T47D (cell line): ENCODE measurements around the gene RPTOR.

ENCODE experiments used
- DNase-seq, 2 experiments: peaks; one replicate each; pipeline versions ENCODE4 v3.0.0 to v3.0.0-alpha.2; 2011 to 2012; ENCODE audit warnings: low read depth in 1 of 2, low spot score in 1 of 2
- JUND ChIP-seq: IDR thresholded peaks from 2 replicates; pipeline ENCODE4 v1.6.1; 2012; ENCODE audit warnings: low read depth
- in situ Hi-C: cut with HindIII; loops from 2 replicates; pipeline ENCODE4 v1.10.0; 2016; ENCODE audit warnings: low sequenced_read_pairs, low pct_unique_long_range_greater_than_20kb

Gene RPTOR

DNA sequence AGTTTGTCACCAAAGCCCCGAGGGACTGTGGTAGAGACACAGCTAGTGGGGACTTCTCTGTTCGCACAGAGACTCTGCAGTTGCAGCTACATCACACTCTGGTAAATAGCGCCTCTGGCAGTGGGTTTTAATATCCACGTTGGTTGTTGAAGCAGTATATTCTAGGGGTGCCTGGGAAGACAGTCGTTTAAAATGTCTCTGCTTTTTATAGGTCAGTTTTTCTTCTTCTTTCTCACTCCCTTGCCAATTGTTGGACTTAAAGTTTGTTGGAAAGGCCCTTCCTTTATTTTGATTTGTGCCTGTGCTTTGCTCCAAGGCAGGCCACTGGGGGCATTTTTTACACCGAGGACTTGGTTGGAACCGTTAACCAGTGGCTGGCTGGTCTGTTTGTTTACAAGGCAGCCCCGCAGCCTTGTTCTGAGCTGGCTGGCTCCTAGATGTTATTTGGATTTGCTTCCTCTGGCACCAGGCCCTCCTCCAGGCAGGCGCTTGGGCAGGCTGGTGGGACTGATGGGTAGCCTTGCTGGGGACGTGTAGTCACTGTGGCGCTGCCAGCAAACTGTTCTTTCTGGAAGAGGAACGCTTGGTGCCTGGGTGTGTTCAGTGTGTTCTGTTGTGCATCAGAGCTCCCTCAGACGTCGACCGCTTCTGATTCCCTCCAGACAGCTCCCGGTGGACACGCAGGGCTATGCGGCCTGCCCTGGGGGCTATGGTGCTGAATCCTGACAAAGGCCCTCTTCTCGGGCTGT lies 228.8 kb downstream of the RPTOR start:
- no peak for DNase-seq
- in situ Hi-C loops = no loop called here
- TF ChIP-seq JUND = no peak

GRCh38 chr17:80774146-80774545 lies 229.5 kb downstream of the RPTOR start:
- in situ Hi-C loops = no loop called here
- DNase-seq = no peak
- no peak for TF ChIP-seq JUND

DNA sequence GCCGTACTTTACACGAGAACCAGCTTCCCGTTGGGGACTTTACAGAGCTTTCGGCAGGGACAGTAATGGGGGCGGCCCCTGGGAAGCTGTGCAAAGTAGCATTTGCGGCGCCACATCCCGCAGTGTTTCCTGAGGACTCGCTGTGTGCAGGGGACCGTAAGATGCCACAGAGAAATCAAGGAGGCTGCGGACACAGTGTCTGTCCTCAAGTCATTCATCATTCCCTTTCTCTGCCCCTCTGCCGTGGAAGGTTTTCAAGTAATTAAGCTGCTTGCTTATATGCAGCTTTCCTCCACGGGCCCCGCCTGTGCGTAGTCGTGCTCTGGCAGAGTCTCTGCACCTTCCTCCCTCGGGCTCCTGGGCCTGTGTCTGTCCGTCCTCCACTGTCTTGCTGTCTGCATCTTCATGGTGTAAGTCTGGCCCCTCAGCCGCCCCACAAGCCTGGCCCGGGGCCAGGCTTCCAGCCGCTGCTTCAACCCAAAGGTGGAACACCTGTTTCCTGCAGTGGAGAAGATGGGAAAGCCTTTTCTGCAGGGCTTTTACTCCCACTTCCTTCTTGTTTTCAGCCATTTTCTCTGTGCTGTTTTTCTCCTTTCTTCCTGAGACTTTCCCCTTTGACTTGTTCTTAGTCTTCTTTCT lies 230.1 kb downstream of the RPTOR start:
- in situ Hi-C loops = no loop called here
- no peak for DNase-seq
- no peak for TF ChIP-seq JUND

DNA sequence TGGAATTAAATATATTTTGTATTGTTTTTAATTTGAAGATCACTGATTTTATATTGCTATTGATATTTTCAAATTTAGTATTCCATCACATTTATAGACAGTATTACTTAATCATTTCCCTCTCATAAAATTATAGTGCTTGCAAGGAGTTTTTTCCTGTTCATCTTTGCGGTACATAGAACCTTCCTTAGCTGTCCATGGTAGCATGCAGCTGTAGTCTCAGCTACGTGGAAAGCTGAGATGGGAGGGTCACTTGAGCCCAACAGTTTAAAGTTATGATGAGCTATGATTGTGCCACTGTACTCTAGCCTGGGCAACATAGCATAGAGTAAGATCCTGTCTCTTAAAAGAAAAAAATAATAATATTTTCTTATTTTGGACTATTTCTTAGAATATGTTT lies 231.2 kb downstream of the RPTOR start:
- no peak for TF ChIP-seq JUND
- no peak for DNase-seq
- in situ Hi-C loops = no loop called here

DNA sequence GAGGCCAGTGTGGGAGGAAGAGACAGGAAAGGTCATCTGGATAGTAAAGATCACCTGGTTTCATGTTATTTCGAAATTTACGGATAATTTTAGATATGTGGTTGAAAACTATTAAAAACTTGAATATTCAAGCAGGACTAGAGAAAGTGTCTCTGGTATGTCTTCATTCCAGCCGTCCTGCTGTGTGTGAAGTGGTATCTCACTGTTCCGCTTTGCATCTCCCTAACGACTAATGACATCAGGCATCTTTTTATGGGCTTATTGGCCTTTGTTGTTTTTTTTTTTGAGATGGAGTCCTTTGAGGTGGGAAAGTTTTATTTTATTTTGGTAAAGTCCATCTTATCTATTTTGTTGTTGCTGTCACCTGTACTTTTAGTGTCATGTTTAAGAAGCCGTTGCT lies 232.6 kb downstream of the RPTOR start:
- no peak for DNase-seq

DNA sequence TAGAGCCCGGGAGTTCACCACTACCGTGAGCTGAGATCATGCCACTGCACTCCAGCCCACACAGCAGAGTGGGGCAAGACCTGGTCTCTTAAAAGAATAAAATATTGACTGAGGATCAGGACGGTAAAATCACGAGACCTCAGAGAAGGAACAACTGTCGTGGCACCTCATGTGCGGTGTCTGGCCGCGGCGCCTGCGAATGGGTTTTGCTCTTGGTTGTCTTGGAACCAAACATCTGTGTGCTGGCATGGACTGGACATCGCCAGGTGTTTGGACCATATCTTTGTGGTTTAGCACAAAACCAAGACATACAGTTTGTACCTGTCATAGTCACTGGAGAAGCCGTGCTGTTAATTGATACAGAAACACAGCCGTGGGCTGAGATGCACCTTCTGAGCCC lies 234.1 kb downstream of the RPTOR start:
- DNase-seq = no peak
- TF ChIP-seq JUND = no peak
- in situ Hi-C loops = no loop called here

More for the DNA sequence above, 232.6 kb downstream of the RPTOR start:
- no peak for TF ChIP-seq JUND
- in situ Hi-C loops = no loop called here

- no peak for TF ChIP-seq JUND
- DNase-seq = no peak
- in situ Hi-C loops = no loop called here
These were observed 234.7 kb downstream of the RPTOR start for GRCh38 chr17:80779336-80779735.

GRCh38 chr17:80779961-80780380 lies 235.3 kb downstream of the RPTOR start:
- no peak for TF ChIP-seq JUND
- in situ Hi-C loops = no loop called here
- no peak for DNase-seq

GRCh38 chr17:80780381-80781198 lies 236.0 kb downstream of the RPTOR start:
- in situ Hi-C loops = no loop called here
- no peak for DNase-seq
- no peak for TF ChIP-seq JUND

- DNase-seq = no peak
- TF ChIP-seq JUND = no peak
- in situ Hi-C loops = no loop called here
These were observed 236.6 kb downstream of the RPTOR start for GRCh38 chr17:80781211-80781610.

DNA sequence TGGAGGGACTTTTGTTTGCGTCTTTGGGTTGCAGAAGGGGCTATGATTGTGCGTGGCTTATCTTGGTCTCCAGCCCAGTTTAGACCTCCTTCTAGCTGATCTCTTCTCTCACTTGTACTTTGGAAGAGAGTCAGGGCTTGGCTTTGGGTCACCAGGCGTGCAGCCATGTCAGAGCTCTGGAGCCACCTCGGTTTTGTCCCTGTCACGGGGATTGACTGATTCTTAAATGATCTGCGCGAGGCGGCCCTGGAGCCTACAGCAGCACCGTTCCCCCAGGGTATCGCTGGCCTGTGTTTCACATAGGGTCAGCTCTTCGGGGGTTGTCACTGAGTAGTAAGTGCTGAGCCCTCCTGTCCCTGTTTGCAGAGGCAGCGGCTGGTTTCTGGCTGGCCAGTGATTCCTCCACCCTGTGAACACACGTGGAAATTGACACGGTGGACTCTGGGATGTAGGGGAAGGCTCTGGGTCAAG lies 237.2 kb downstream of the RPTOR start:
- in situ Hi-C loops = no loop called here
- DNase-seq = no peak
- TF ChIP-seq JUND = no peak

DNA sequence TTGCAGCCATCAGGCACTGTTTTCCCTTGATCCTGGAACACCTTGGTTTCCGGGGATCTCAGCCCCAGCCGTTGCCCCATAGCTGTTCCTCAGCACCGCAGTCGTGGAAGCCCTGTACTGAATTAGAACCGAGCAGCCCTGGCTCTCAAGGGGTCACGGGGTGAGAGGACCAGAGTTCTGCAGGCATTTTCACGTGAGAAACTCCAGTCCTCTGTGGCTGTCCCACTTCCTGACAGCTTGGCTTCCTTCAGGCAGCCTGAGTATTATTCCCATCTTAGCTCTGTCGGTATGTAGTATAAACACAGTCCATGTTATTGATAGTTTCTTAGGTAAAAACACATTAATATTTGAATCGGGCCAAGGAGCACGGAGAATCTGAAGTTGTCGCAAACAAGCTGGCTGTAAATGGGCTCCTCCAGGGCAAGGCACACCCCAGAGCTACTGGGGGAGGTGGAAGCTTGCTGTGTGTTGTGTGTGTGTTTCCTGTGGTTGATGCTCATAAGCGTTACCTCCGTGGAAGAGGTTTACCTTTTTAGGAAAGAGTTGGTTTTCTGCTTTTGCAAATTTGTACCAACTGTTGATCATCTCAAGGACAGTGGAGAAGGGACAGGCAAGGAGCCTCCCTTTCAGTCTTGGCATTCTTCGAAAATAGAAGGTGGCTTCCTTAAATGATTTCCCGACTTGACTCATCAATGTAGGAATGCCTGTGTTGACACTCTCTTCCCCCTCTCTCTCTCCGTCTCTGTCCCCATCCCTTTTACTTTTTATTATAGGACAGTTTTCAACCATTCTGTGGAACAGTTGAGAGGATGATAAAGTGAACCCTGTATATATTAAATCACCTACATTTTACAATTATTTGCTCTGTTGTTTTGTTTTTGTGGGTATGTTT lies 238.1 kb downstream of the RPTOR start:
- DNase-seq = no peak
- in situ Hi-C loops = no loop called here
- no peak for TF ChIP-seq JUND
